ENCODE measurements around the gene CHST15.

CHST15 gene

DNA sequence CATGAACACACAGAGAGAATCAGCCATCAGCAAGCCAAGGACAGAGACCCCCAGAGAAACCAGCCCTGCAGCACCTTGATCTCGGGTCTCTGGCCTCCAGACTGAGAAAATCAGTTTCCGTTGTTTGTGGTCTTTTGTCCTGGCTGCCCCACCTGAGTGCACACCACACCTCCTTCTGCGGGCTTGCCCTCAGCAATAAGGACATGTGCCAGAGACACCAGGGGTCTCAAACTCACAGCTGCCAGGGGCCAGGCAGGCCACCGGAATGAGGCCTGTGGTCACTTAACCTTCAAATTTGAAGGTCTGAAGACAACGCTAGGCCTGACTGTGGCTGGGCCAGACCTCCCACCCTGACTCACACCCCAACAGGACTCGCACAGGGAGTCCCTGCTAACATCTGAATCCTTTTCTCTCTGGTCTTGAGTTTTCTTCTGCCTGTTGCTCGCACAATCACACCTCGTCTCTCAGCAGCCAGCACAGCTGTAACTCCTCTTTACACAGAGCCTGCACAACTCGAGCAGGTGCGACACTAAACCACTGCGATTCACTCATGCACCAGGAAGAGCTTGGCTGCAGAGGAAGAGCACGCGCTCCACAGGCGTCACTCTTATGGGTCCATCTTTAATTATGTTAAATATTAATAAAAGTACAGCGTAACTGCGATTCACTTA lies 86.2 kb downstream of the CHST15 start:
- no peak for DNase-seq (ENCODE audit: insufficient read length, low spot score)
- TF ChIP-seq POU2F2 (IDR thresholded peaks at IDR 0.05; ENCODE audit: low read depth, low read length): no peak
- no peak for TF ChIP-seq TAF1 (IDR thresholded peaks at IDR 0.05; ENCODE audit: low read depth, low read length)
- no peak for TF ChIP-seq POLR2A (IDR thresholded peaks at IDR 0.05; ENCODE audit: low read depth, low read length)
- TF ChIP-seq POLR2AphosphoS5 (IDR thresholded peaks at IDR 0.05; ENCODE audit: low read depth, low read length): no peak
- TF ChIP-seq SPI1 (IDR thresholded peaks at IDR 0.05; ENCODE audit: low read depth, low read length): no peak
- TF ChIP-seq PAX5 (IDR thresholded peaks at IDR 0.05; ENCODE audit: insufficient read depth, low read length, severe bottlenecking): no peak
- FAIRE-seq: no peak

- no peak for TF ChIP-seq POU2F2 (IDR thresholded peaks at IDR 0.05; ENCODE audit: low read depth, low read length)
- TF ChIP-seq POLR2AphosphoS5 (IDR thresholded peaks at IDR 0.05; ENCODE audit: low read depth, low read length): no peak
- TF ChIP-seq PAX5 (IDR thresholded peaks at IDR 0.05; ENCODE audit: insufficient read depth, low read length, severe bottlenecking): no peak
- no peak for TF ChIP-seq POLR2A (IDR thresholded peaks at IDR 0.05; ENCODE audit: low read depth, low read length)
- no peak for DNase-seq (ENCODE audit: insufficient read length, low spot score)
- no peak for FAIRE-seq
Observed at GRCh38 chr10:124006526-124006925, 86.9 kb downstream of the CHST15 start.

DNA sequence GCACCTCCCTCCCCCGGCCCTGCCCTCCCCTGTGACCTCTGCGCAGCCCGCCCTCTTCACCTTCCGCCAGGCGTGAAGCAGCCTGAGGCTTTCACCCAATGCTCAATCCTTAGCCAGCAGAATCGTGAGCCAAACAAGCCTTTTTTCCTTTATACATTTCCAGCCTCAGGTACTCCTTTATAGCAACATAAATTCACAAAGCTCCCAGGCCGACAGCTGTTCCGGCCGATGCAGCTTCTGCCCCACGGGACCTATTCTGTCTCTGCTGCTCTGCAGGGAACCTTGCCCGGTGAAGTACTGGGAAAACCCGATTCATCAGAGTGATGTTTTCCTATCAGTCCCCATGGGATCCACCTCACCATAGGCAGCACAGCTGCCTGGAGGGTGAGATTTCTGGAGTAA lies 87.4 kb downstream of the CHST15 start:
- FAIRE-seq (no peak), DNase-seq (ENCODE audit: insufficient read length, low spot score) (no peak)
- TF ChIP-seq PAX5 (IDR thresholded peaks at IDR 0.05; ENCODE audit: insufficient read depth, low read length, severe bottlenecking) (no peak), POU2F2 (IDR thresholded peaks at IDR 0.05; ENCODE audit: low read depth, low read length) (no peak), SPI1 (IDR thresholded peaks at IDR 0.05; ENCODE audit: low read depth, low read length) (no peak), POLR2A (IDR thresholded peaks at IDR 0.05; ENCODE audit: low read depth, low read length) (no peak), POLR2AphosphoS5 (IDR thresholded peaks at IDR 0.05; ENCODE audit: low read depth, low read length) (no peak), TAF1 (IDR thresholded peaks at IDR 0.05; ENCODE audit: low read depth, low read length) (no peak)

DNA sequence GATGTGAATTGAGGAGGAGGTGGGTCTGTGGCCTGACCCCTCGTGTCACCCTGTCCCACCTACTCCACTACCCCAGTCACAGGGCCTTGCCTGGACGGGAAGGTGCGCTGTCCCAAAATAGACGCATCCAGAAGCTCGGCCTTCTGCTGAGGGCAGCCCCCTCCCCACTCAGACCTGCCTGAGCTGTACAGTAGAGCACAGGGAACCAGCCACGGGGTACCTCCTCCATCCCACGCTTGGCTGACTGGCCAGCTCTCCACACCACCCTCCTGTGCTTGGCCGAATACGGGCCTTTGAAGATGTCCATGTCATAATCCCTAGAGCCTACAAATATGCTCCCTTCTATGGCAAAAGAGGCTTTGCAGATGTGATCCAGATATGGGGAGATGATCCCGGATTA lies 88.3 kb downstream of the CHST15 start:
- DNase-seq (ENCODE audit: insufficient read length, low spot score): no peak
- TF ChIP-seq SPI1 (IDR thresholded peaks at IDR 0.05; ENCODE audit: low read depth, low read length) (no peak), TAF1 (IDR thresholded peaks at IDR 0.05; ENCODE audit: low read depth, low read length) (no peak), POU2F2 (IDR thresholded peaks at IDR 0.05; ENCODE audit: low read depth, low read length) (no peak), POLR2AphosphoS5 (IDR thresholded peaks at IDR 0.05; ENCODE audit: low read depth, low read length) (no peak), POLR2A (IDR thresholded peaks at IDR 0.05; ENCODE audit: low read depth, low read length) (no peak), PAX5 (IDR thresholded peaks at IDR 0.05; ENCODE audit: insufficient read depth, low read length, severe bottlenecking) (no peak)
- FAIRE-seq: no peak

GRCh38 chr10:124004663-124005004 lies 88.8 kb downstream of the CHST15 start:
- FAIRE-seq (no peak), DNase-seq (ENCODE audit: insufficient read length, low spot score) (no peak)
- TF ChIP-seq PAX5 (IDR thresholded peaks at IDR 0.05; ENCODE audit: insufficient read depth, low read length, severe bottlenecking) (no peak), POU2F2 (IDR thresholded peaks at IDR 0.05; ENCODE audit: low read depth, low read length) (no peak), POLR2A (IDR thresholded peaks at IDR 0.05; ENCODE audit: low read depth, low read length) (no peak), TAF1 (IDR thresholded peaks at IDR 0.05; ENCODE audit: low read depth, low read length) (no peak), POLR2AphosphoS5 (IDR thresholded peaks at IDR 0.05; ENCODE audit: low read depth, low read length) (no peak), SPI1 (IDR thresholded peaks at IDR 0.05; ENCODE audit: low read depth, low read length) (no peak)

- TF ChIP-seq POLR2A (IDR thresholded peaks at IDR 0.05; ENCODE audit: low read depth, low read length) (no peak), POLR2AphosphoS5 (IDR thresholded peaks at IDR 0.05; ENCODE audit: low read depth, low read length) (no peak), POU2F2 (IDR thresholded peaks at IDR 0.05; ENCODE audit: low read depth, low read length) (no peak), PAX5 (IDR thresholded peaks at IDR 0.05; ENCODE audit: insufficient read depth, low read length, severe bottlenecking) (no peak), SPI1 (IDR thresholded peaks at IDR 0.05; ENCODE audit: low read depth, low read length) (no peak), TAF1 (IDR thresholded peaks at IDR 0.05; ENCODE audit: low read depth, low read length) (no peak)
- DNase-seq (ENCODE audit: insufficient read length, low spot score) (peak; percentile 16), FAIRE-seq (no peak)
Observed at GRCh38 chr10:124003871-124004662, 89.3 kb downstream of the CHST15 start.

DNA sequence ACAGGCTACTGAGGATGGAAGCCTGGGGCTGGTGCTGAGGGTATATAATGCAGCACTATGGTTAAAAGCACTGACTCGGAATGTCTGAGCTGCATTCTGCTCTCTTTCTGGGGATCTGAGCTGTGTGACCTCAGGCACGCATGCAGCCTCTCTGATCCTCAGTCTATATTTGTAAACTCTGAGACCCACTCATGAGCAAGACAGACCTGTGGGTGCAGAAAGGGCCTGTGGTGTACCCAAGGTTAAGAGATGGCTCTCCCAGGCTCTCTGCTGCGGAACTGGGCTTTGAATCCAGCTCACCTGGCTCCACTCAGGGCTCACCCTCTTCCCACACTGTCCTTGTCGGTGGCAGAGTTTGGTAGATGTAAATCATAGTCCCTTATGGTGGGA lies 89.9 kb downstream of the CHST15 start:
- TF ChIP-seq POU2F2 (IDR thresholded peaks at IDR 0.05; ENCODE audit: low read depth, low read length) (no peak), POLR2AphosphoS5 (IDR thresholded peaks at IDR 0.05; ENCODE audit: low read depth, low read length) (no peak), TAF1 (IDR thresholded peaks at IDR 0.05; ENCODE audit: low read depth, low read length) (no peak), POLR2A (IDR thresholded peaks at IDR 0.05; ENCODE audit: low read depth, low read length) (no peak), PAX5 (IDR thresholded peaks at IDR 0.05; ENCODE audit: insufficient read depth, low read length, severe bottlenecking) (no peak)
- DNase-seq (ENCODE audit: insufficient read length, low spot score) (peak; percentile 13), FAIRE-seq (no peak)

DNA sequence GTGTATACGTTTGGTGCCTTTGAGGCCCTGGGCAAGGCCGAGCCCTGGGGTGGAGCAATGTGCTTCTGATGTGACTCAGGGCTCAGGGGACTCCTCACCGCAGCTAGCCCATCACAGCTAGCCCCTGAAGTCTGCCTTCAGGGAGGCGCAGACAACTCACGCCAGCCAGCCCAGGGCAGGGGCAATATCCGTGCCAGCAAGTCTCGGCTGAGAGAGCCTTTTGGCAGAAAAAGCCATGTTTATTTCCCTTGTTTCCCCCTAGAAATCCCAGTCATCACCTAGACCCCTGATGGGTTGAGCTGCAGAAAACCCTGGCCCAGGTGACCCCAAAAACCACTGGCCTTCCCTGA lies 90.4 kb downstream of the CHST15 start:
- peak; percentile 7 for DNase-seq (ENCODE audit: insufficient read length, low spot score)
- no peak for TF ChIP-seq SPI1 (IDR thresholded peaks at IDR 0.05; ENCODE audit: low read depth, low read length)
- no peak for TF ChIP-seq POU2F2 (IDR thresholded peaks at IDR 0.05; ENCODE audit: low read depth, low read length)
- no peak for TF ChIP-seq POLR2AphosphoS5 (IDR thresholded peaks at IDR 0.05; ENCODE audit: low read depth, low read length)
- no peak for TF ChIP-seq TAF1 (IDR thresholded peaks at IDR 0.05; ENCODE audit: low read depth, low read length)
- no peak for TF ChIP-seq POLR2A (IDR thresholded peaks at IDR 0.05; ENCODE audit: low read depth, low read length)
- no peak for TF ChIP-seq PAX5 (IDR thresholded peaks at IDR 0.05; ENCODE audit: insufficient read depth, low read length, severe bottlenecking)
- no peak for FAIRE-seq

DNA sequence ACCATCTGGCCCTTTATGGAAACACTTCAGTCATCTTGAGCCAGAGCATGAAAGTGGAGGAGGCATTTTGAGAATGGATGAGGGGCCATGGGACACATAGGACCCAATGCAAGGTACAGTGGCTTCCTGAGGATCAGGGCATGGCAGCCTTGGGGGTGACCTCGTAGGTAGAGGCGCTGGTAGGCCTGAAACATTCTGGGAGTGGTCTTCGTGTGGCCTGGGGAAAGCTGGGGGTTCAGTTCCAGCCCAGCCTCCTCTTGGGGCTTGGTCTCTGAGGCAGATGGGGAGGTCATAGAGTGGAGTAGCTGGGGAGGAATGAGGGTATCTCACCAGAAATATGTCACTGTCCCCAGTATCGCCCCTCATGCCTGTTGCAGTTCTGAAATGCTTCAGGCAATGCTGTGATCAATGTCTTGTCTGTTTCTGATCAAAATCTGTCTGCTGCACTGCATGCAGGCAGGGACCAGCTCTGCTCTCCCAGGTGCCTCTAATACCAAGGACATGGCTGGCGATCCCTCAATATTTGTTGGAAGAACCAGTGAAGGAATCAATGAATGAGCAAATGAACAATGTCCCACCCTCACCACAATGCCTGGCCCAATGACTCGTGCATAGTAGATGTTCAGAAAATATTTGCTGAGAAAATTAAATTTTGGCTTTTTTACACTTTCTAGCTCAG lies 90.9 kb downstream of the CHST15 start:
- DNase-seq (ENCODE audit: insufficient read length, low spot score) (peak; percentile 5), FAIRE-seq (no peak)
- TF ChIP-seq POLR2AphosphoS5 (IDR thresholded peaks at IDR 0.05; ENCODE audit: low read depth, low read length) (no peak), TAF1 (IDR thresholded peaks at IDR 0.05; ENCODE audit: low read depth, low read length) (no peak), PAX5 (IDR thresholded peaks at IDR 0.05; ENCODE audit: insufficient read depth, low read length, severe bottlenecking) (no peak), SPI1 (IDR thresholded peaks at IDR 0.05; ENCODE audit: low read depth, low read length) (no peak), POU2F2 (IDR thresholded peaks at IDR 0.05; ENCODE audit: low read depth, low read length) (no peak), POLR2A (IDR thresholded peaks at IDR 0.05; ENCODE audit: low read depth, low read length) (no peak)

Measured in GM12891 (cell line).